Natural killer cell (primary cell): ENCODE data around the gene ROR1. TPM values are rescaled to one million over a fixed set of nuclear protein-coding genes. Genes with fewer than 3 reads are reported as not detected.

Experiments
- ATAC-seq, 3 donors: fragments of 150-1000 bp in 2 of 3; fragments of 200-7000 bp in 1 of 3; cut with Tn5 transposase; 1 replicate in 1 of 3; 2 replicates in 2 of 3; pipeline ENCODE4 v1.10.0; 2021; ENCODE audit warnings: mild to moderate bottlenecking in 2 of 3, moderate library complexity in 2 of 3
- DNase-seq, 2 donors: peaks; one replicate each; pipeline versions ENCODE4 v3.0.0 to v3.0.0-alpha.2; 2013 to 2021; ENCODE audit warnings: mixed read lengths in 1 of 2
- H3K27ac ChIP-seq: one replicate; pipeline ENCODE4 v1.5.1; 2013; ENCODE audit warnings: mild to moderate bottlenecking, low read length
- H3K27me3 ChIP-seq: one replicate; pipeline ENCODE4 v1.6.1; 2013; ENCODE audit warnings: low read length; ENCODE audit not compliant: control insufficient read depth, insufficient read depth
- H3K36me3 ChIP-seq: one replicate; pipeline ENCODE4 v1.6.1; 2013; ENCODE audit warnings: low read length; ENCODE audit not compliant: control insufficient read depth, insufficient read depth
- H3K4me1 ChIP-seq: one replicate; pipeline ENCODE4 v1.6.1; 2013; ENCODE audit warnings: low read length; ENCODE audit not compliant: control insufficient read depth, insufficient read depth
- H3K4me3 ChIP-seq: one replicate; pipeline ENCODE4 v1.5.1; 2013; ENCODE audit warnings: low read length
- H3K9me3 ChIP-seq: one replicate; pipeline ENCODE4 v1.6.1; 2013; ENCODE audit warnings: low read length; ENCODE audit not compliant: control insufficient read depth, insufficient read depth
- H3K27ac Mint-ChIP-seq, 2 donors: one replicate each; pipeline ENCODE4 v1.8.0; 2022; ENCODE audit warnings: mild to moderate bottlenecking in 2 of 2, mixed read lengths in 2 of 2, moderate library complexity in 1 of 2
- H3K27me3 Mint-ChIP-seq, 2 donors: one replicate each; pipeline ENCODE4 v1.8.0; 2022; ENCODE audit warnings: low read depth in 2 of 2, mixed read lengths in 2 of 2
- H3K36me3 Mint-ChIP-seq: one replicate; pipeline ENCODE4 v1.8.0; 2022; ENCODE audit warnings: mixed read lengths
- H3K4me1 Mint-ChIP-seq, 2 donors: one replicate each; pipeline ENCODE4 v1.8.0; 2022; ENCODE audit warnings: mixed read lengths in 2 of 2
- H3K4me3 Mint-ChIP-seq: one replicate; pipeline ENCODE4 v1.8.0; 2022; ENCODE audit warnings: mild to moderate bottlenecking, moderate library complexity, mixed read lengths
- H3K9me3 Mint-ChIP-seq, 2 donors: one replicate each; pipeline ENCODE4 v1.8.0; 2022; ENCODE audit warnings: mixed read lengths in 2 of 2
- WGBS: methylation state at CpG from one replicate; pipeline ENCODE4 v1.1.7; 2013; ENCODE audit warnings: missing lambda C conversion rate; ENCODE audit not compliant: insufficient coverage; 5-methylcytosine and 5-hydroxymethylcytosine counted together
- intact Hi-C: fragments of 100-400 bp; cut with micrococcal nuclease; formaldehyde crosslinking; loops from one replicate; pipeline ENCODE4 v1.14.2; 2022
- total RNA-seq, 4 donors: library from RNA; stranded (reverse); fragments of 120-200 nt in 1 of 4; gene quantifications; one replicate each; pipeline versions ENCODE4 v1.2.3 to v1.2.4, GENCODE V29; 2013 to 2022
- TF ChIP-seq, protein P1 (sequence below): fragments of 200-600 bp; IDR thresholded peaks from one replicate; pipeline ENCODE4 v1.8.0; 2022; ENCODE audit warnings: antibody characterized with exemption

ROR1 gene
- total RNA-seq, 3 donors from 2014 or later (not counting 1 experiment from before 2014, with no cell fraction given) = 0.05 to 0.35 (median 0.27) TPM

- H3K9me3 Mint-ChIP-seq = no peaks in the 10 kb centered on the region
- H3K27me3 ChIP-seq = no peaks in the 10 kb centered on the region
- H3K4me3 Mint-ChIP-seq = no peak overlapping the region
- H3K27me3 Mint-ChIP-seq = peaks cover 5 to 14% of the 10 kb centered on the region in 2 donors
- no peak for ATAC-seq
- TF ChIP-seq, protein P1, sequence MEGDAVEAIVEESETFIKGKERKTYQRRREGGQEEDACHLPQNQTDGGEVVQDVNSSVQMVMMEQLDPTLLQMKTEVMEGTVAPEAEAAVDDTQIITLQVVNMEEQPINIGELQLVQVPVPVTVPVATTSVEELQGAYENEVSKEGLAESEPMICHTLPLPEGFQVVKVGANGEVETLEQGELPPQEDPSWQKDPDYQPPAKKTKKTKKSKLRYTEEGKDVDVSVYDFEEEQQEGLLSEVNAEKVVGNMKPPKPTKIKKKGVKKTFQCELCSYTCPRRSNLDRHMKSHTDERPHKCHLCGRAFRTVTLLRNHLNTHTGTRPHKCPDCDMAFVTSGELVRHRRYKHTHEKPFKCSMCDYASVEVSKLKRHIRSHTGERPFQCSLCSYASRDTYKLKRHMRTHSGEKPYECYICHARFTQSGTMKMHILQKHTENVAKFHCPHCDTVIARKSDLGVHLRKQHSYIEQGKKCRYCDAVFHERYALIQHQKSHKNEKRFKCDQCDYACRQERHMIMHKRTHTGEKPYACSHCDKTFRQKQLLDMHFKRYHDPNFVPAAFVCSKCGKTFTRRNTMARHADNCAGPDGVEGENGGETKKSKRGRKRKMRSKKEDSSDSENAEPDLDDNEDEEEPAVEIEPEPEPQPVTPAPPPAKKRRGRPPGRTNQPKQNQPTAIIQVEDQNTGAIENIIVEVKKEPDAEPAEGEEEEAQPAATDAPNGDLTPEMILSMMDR = no peak
- H3K9me3 ChIP-seq = no peaks in the 10 kb centered on the region
- DNase-seq = no peak
- H3K4me3 ChIP-seq = no peak overlapping the region
- no peak overlapping the region for H3K27ac Mint-ChIP-seq
- 71% methylated on average over 5 of the region's 7 CpGs for WGBS
- no peaks in the 10 kb centered on the region for H3K36me3 ChIP-seq
- H3K36me3 Mint-ChIP-seq = no peaks in the 10 kb centered on the region
- no peak overlapping the region for H3K27ac ChIP-seq
- intact Hi-C loops = no loop called here
- H3K4me1 Mint-ChIP-seq = no peaks in the 10 kb centered on the region
- no peaks in the 10 kb centered on the region for H3K4me1 ChIP-seq
Observed at GRCh38 chr1:63983391-63984256, 209.8 kb downstream of the ROR1 start.

DNA sequence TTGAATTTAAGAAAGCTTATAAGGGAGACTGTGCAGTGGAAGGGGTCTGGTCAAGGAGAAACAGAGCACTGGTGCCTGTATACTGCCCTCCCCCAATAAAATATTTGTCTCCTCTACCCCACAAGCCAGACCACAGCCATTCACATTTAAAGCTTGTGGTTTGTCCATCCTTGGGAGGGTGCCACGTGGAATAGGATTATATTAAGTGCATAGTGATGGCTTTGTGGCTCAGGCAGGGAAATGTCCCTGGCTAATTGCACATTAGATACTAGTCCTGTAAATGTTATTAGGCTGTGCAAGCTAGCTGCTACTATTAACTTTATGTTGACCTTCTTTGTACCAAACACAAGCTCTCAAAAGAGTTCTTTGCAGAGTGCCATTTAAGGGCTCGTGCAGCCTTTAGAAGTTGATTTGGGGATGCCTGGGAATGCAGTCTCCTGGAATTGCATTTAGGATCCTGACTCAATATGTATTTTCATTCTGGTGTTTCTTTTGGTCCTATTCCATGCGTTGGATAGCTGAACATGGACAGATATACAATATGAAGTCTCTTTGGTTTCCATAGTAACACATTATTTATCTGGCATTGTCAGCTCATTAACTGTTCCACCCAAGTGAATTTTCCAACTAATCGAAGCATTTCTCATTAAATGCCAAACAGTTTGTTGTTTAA, 210.6 kb downstream of the ROR1 start:
- Histone ChIP-seq H3K4me3 (no peak overlapping the region), H3K36me3 (no peaks in the 10 kb centered on the region), H3K4me1 (no peaks in the 10 kb centered on the region), H3K27ac (no peak overlapping the region), H3K9me3 (no peaks in the 10 kb centered on the region), H3K27me3 (no peaks in the 10 kb centered on the region)
- Mint-ChIP-seq H3K9me3 (no peaks in the 10 kb centered on the region), H3K4me1 (no peaks in the 10 kb centered on the region), H3K36me3 (no peaks in the 10 kb centered on the region), H3K4me3 (no peak overlapping the region), H3K27me3 (peaks cover 7 to 14% of the 10 kb centered on the region in 2 donors), H3K27ac (no peak overlapping the region)
- ATAC-seq (peak in 1 of 3 donors; percentile 24), DNase-seq (no peak)
- TF ChIP-seq, protein P1 = no peak
- intact Hi-C loops = no loop called here
- 54% methylated on average over 3 of the region's 4 CpGs for WGBS

- Mint-ChIP-seq H3K36me3 (no peaks in the 10 kb centered on the region), H3K27ac (no peak overlapping the region), H3K27me3 (peaks cover 12 to 14% of the 10 kb centered on the region in 2 donors), H3K9me3 (no peaks in the 10 kb centered on the region), H3K4me1 (no peaks in the 10 kb centered on the region), H3K4me3 (no peak overlapping the region)
- Histone ChIP-seq H3K27me3 (no peaks in the 10 kb centered on the region), H3K27ac (no peak overlapping the region), H3K9me3 (no peaks in the 10 kb centered on the region), H3K4me3 (no peak overlapping the region), H3K36me3 (no peaks in the 10 kb centered on the region), H3K4me1 (no peaks in the 10 kb centered on the region)
- ATAC-seq = no peak
- TF ChIP-seq, protein P1 = no peak
- 96% methylated on average over 3 of the region's 5 CpGs for WGBS
- intact Hi-C loops = no loop called here
- no peak for DNase-seq
Observed at GRCh38 chr1:63984930-63985290, 211.1 kb downstream of the ROR1 start.
